ENCODE measurements around the gene SRGAP3.
"Not testable (repeated sequence)": the region's sequence is repeated elsewhere in the genome, so short reads cannot be mapped to it uniquely, and the experiment has no call there.

SRGAP3 gene

DNA sequence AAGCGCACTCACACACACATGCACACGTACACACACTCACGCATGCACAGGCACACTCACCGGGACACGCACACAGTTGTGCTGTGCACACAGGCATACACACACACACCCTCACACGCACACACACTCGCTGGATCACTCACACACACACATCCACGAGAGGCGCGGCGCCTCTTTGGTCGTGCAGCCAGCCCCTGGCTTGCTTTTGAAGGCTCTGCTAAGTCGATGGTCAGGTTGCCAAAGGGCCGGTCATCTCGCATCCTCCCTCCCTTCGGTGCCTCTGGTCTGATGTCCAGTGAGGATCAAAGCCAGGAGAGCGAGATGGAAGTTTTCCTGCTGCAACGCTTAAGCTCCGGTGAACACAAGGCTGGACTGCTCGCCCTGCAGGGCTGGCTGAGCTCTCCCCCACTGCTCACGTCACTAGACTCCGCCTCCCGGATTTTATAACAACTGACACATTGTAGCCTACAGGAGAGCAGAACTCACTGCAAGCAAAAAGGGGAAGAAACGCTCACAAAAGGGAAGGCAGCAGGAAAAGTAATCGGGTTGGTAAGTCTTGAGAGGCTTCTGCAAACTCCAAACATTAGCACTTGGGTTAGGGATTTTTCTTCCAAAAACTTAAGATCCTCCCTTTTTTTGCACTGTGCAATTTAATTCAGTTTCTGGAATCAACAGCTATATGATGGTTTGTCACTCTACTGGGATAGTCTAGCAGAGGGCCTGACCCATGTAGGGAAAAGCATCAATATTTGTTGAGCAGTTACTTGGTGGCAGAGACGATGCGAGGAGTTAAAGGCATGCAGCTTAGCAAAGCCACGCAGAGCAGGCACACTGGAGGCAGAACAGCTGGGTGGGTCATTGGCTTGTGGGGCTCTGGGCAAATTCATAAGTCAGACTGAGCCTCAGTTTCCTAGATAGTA lies at the start of gene SRGAP3:
Gene SRGAP3, minus strand, starts transcription at position 374 of the 920 bp plus-strand sequence. CDS start 695 bp downstream, outside the sequence.
- peak in 54 of 56 donors; percentile 39 to 96 (median 83) for DNase-seq

DNA sequence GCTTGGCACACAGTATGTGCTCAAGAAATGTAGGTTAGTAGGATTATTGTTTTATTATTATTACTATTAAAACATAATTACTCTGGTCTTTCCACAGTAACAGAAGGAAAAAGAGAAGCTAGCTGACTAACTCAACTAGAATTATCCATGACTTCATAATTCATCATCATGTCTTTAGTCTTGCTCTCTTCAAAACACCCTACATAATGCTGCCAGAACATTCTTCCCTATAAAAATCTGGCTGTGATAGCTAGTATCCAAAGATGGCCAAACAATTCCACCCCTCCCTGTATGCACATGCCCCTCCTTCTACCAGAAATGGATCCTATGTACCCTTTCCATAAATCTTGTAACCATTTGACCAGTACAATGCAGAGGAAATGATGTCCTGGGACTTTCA lies 48.8 kb upstream of the SRGAP3 start:
- DNase-seq = no peak

DNA sequence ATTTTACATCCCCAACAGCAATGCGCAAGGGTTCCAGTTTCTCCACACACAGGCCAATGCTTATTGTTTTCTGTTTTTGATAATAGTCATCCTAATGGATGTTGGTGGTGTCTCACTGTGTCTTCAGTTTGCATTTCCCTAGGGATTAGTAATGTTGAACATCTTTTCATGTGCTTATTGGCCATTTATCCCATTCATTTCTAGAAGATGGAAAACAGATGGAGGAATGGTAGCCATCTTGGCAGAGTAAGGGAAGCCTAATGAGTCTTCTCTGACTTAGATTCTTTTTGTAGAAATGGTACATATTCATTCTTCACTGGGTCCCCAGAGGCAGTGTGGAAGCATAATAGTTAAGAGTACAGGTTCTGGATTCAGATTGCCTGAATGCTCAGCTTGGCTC lies 46.8 kb upstream of the SRGAP3 start:
- DNase-seq = no peak

DNA sequence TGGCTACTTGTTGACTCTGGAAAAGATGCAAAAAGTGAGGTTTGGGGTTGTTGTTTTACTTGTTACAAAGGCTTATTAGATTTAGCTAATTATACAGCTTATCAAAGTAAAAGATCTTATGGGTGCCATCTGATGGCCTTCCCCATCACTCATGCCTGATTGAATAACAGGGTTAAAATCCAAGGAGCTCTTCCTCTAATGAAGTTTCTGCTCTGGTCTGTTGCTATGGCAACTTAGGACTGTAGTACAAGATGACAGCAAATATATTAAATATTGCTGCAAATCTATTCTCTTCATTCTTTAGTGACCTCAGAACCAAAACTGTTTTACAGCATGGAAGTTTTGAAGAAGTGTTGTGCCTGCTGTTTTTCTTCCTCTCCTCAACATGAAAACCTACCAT lies 45.6 kb upstream of the SRGAP3 start:
- DNase-seq = no peak

DNA sequence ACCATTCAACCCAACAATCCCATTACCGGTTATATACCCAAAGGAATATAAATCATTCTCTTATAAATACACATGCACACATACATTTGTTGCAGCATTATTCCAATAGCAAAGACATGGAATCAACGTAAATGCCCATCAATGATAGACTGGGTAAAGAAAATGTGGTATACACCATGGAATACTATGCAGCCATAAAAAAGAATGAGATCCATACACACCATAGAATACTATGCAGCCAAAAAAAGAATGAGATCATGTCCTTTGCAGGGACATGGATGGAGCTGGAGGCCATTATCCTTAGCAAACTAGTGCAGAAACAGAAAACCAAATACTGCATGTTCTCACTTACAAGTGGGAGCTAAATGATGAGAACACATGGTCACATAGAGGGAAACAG lies 44.5 kb upstream of the SRGAP3 start:
- DNase-seq = not testable (repeated sequence)

DNA sequence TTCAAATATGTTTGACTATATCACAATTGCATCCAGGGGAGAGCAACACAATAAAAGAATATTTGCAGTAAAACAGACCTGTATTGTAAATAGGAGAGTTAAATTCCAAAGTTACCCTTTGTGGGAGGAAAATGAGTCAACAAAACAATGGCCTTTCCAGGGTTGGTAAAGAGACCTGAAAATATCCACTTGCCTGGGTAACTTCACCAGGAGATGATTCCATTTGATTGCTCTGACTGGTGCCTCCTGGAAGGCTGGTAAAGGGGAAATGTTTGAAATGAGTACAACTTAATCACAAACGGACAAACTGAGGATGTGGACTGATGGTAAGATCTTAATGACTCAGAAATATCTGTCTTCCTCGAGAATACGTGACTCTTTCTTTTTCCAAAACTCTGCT lies 43.6 kb upstream of the SRGAP3 start:
- no peak for DNase-seq

DNA sequence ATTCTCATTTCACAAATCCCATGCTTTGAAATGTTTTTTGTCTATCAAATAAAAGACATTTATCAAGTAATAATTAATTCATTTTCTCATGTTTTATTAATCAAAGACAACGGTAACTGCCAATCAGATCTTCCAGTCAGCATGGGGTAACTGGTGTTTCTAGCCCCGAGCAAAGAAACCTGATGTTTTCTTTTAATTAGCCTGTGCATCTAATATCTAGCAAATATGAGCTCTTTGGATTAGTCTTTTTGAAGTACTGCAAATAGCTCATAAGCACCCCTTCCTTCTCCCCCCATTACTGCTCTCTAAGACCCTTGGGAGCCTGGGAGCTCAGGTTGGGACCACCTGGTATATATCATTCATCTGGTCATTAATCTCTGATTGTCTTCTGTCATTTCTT lies 43.1 kb upstream of the SRGAP3 start:
- no peak for DNase-seq

DNA sequence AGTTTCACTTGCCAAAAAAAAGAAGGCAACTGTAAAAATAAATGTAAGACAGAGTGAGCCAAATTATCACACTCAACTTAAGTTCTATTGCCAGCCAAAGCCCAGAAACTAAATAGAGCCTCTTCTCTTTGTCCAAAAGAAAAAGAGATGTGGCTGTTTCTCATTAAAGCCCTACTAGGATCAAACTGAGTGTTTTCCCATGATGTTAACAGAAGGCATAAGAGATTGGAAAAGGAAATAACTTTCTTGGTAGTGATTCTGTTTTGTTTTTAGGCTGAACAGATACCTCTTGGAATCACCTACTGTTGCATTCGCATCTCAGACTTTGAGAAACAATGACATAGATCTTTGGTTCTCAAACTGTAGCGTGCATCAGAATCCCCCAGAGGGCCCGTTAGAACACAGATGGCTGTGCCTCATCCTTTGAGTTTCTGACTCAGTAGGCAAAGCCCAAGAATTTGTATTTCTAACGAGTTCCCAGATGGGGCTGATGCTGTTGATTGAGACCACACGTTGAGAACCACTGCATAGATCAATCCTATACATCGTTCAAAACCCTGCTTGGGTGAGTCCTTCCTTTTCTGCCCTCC lies 42.5 kb upstream of the SRGAP3 start:
- no peak for DNase-seq

DNA sequence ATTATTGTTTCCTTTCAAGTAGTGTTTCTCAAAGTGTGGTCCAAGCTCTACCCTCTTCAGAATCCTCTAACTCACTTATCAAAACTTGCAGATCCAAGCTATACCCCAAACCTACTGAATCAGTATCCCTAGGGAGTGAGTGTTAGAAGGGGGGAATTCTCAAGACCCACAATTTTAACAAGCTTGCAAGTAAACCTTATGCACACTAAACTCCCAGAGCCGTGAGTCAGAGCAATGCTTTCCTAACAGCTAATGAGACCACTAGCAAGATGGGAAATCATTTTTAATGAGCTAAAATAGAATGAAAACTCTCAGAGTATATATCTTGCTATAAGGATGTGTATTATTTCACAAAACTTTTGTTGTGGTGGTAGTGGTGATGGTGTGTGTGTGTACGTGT lies 41.1 kb upstream of the SRGAP3 start:
- DNase-seq = no peak

DNA sequence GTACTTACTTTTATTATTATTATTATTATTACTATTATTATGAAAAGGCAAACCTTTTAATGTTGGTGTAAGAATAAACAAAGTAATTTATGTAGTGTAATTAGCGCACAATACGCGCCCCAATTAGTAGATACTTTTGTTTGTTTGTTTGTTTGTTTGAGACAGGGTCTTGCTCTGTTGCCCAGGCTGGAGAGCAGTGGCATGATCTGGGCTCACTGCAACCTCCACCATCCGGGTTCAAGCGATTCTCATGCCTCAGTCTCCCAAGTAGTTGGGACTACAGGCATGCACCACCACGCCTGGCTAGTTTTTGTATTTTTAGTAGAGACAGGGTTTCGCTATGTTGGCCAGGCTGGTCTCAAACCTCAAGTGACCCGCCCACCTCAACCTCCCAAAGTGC lies 32.1 kb upstream of the SRGAP3 start:
- DNase-seq = not testable (repeated sequence)

DNA sequence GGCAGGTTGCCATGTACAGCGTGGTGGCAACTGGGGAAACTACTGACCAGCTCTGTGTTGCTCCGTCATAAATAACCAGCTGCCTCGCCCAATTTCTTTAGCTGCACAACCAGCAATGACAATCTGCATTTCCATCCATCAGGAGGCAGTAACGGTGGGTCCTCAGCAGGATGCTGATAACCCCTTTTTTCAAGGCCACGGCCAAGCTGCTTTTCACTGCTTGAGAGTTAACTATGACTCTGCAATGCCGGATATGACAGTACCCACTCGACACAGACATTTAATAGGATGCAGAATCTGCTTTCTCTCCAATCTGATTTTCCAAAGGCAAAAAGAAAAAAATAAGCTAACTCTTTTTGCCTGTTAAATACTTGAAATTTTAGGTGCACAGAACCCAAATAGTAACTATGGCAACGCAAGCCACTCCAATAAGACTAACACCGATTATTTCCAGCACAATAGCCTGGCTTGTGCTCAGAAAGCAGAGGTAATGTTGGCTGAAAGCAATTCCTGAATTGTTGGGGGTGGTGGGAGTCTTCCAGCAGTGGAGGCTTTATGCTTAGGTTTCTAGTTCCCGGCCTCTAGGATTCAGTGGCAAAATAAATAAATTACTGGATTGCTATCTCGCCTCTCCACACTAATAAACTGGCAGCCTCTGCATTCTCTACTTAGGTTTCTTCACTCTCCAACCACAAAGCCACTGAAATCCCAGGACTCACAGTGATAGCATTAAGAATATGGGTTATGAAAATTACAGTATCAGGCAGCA lies 31.2 kb upstream of the SRGAP3 start:
- peak in 9 of 56 donors; percentile 25 to 68 (median 46) for DNase-seq

DNA sequence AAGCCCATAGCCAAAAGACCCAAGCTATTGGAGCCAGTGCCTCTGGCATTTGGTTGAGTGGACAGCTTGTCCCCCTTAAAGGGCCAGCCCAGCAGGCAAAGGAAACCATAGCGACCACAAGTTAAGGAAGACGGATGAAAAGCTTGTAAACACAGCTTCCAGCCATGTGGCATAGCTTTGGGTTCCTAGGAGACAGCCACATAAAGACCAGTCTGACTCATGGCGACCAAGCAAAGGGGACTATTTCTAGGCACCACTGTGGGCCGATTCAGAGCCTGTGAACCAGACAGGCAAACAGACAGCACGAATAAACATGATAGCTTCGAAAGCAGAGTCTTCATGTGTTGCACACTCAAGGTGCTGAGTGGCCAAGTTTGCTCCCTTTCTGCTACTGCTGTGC lies 30.5 kb upstream of the SRGAP3 start:
- DNase-seq = peak in 37 of 56 donors; percentile 7 to 68 (median 31)

DNA sequence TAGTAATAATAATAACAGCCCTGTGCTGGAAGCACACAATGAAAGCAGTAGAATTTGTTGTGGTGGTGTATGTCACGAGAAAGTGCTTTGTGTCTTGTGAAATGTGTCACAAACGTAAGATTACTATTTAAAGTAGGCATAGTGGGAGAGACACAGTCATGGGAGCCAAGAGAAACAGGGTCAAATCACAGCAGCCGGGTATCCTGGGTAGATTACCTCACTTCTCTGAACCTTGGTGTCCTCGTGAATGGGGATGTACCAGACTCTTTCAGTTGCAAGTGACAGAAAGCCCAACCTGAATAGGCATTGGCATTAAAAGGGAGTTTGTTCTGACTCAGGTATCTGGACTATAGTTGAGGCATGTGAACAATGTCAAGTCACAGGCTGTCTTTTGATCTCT lies 29.1 kb upstream of the SRGAP3 start:
- DNase-seq = no peak

DNA sequence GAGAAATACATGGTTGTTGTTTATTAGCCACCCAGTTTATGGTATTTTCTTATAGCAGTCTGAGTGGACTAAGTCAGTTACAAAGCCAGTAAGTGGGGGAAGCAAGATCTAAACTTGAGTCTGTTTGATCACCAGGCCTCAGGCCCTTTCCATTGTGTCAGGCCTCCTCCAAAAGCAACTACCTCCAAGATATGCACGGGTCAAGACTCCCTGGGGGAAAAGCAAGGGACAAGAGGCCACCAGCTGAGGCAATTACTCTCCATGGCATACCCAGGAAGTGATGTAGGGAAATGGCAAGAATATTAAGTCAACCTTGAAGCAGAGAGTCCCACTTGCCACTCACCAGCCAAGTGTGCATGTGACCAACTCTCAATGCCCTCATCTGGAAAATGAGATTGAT lies 28.6 kb upstream of the SRGAP3 start:
- DNase-seq = no peak

DNA sequence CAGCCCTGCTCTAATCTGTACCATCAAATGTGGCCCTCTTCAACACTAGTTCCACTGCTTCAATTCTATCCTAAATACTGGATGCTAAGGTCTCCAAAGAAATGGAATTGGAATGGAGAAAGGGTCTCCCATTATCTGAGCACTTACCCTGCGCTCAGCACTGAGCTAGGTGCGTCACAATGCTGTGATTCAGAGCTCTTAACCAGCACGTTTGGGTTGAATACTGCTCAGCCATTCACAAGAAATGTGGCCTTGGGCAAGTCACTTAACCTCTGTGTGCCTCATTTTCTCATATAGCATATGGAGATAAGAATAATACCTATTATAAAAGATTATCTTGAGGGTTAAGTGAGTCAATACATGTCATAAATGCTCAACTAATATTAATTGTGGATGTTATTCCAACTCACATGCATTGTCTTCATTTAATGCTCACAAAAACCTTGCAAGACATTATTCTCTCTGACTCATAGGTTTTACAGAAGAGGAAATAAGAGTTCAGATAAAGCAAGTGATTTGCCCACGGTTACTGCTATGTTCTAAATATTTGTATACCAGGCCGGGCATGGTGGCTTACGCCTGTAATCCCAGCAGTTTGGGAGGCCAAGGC lies 27.4 kb upstream of the SRGAP3 start:
- no peak for DNase-seq

DNA sequence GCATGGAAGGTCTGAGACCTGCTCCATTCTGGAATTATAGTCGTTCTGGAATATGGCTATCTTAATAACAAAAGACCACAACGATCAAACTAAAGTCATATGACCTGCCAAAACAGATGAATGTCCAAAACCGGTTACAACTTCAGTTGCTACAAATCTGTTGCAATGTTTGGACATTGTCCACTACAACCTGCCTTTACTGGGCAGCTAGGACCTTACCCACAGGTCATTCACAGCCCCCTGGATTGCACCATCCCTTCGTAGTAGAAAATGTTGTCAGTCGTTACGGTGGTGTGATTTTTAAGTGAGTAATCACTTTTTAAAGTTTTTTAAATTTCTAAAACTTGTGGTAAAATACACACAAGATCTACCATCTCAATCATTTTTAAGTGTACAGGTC lies 22.5 kb upstream of the SRGAP3 start:
- DNase-seq = no peak

DNA sequence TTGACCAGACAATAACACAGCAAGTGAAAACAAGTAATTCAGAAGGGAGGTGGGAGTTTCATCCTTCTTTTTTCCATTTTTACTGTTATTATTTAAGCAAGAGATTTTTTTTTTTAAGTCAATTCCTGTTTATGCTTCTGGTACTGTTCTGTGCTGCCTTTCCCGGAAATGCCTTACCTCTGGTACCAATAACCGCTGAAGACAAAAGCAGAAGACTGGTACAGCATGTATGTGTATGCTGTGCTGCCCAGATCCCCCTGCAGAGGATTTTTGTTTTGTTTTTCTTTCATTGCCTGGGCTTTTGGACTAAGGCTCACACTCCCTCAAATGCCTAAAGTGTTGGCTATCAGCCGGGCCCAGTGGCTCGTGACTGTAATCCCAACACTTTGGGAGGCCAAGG lies 21.3 kb upstream of the SRGAP3 start:
- peak in 1 of 56 donors; percentile 13 for DNase-seq

DNA sequence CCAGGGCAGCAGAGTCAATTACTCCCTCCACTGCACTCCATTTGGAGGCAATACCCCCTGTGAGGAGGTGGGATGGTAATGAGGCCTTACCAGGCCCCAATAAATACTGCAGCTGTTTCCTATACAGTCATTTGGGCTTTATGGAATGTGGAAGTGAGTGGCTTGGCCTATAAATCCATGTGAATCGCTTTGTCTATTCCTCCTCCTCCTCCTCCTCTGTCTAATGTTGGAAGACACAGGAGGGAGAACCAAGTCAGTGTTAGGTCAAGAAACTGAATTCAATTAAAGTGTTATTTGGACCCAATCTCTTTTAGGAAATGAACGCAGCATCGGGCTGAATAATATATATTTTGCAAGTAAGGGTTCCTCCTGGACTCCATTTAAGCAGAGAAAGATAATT lies 17.3 kb upstream of the SRGAP3 start:
- DNase-seq = no peak

DNA sequence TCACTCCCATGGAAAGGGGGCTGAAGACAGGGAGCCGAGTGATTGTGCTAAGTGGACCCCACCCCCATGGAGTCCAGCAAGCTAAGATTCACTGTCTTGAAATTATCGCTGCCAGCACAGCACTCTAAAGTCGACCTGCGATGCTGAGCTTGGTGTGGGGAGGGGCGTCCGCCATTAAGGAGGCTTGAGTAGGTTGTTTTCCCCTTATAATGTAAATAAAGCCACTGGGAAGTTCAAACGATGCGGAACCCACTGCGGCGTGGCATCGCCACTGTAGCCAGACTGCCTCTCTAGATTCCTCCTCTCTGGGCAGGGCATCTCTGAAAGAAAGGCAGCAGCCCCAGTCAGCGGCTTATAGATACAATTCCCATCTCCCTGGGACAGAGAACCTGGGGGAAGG lies 10.9 kb upstream of the SRGAP3 start:
- DNase-seq = no peak

DNA sequence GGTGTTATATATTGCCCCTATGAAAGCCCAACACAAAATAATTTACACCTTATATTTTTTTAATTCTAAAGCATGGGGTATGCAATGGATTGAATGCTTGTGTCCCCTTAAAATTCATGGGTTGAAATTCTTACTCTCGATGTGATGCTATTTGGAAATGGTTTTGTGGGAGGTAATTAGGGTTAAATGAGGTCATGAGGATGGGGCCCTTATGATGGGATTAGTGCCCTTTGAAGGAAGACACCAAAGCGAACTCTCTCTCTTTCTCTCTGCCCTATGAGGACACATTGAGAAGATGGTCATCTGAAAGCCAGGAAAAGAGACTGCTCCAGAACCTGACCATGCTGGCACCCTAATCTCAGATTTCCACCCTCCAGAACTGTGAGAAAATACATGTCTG lies 7.6 kb upstream of the SRGAP3 start:
- DNase-seq = no peak

DNA sequence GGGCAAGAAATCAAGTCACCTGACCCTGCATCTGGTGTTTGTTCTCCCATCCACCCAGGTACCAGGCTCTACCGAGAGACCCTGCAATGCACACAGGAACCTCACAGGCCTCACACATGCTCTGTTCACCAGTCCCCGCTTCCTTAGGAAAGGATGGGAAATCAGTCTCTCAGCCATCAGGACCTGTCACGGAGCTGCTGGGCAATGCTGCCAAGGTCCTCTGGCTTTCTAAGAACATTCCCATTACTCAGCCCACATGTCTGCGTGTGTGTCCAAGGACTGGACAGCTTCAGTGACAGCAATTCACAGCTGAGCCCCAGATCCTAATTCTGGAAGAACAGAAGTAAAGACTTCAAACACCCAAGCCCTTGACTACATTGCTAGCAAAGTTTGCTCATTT lies 6.5 kb upstream of the SRGAP3 start:
- DNase-seq = no peak

DNA sequence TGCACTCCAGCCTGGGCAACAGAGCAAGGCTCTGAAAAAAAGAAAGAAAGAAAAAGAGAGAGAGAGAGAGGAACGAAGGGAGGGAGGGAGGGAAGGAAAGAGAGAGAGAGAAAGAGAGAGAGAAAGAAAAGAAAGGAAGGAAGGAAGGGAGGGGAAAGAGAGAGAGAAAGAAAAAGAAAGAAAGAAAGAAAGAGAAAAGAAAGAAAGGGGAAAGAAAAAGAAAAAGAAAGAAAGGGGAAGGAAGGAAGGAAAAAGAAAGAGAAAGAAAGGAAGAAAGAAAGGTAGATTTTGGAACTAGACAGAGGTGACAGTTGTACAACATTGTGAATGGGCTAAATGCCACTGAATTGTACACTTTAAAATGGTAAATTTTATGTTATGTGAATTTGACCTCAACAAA lies 5.3 kb upstream of the SRGAP3 start:
- no peak for DNase-seq

Data from amygdala (tissue), 56 donors.